HL-60 (cell line): ENCODE measurements around the gene RHEX.

Experiments
- CTCF ChIP-seq: IDR thresholded peaks from one replicate; pipeline ENCODE4 v1.5.1; 2011; ENCODE audit warnings: low read length, control low read depth, inconsistent platforms; ENCODE audit not compliant: insufficient read depth
- GABPA ChIP-seq: IDR thresholded peaks from 2 replicates; pipeline ENCODE4 v1.6.1; 2012; ENCODE audit warnings: low read depth
- REST ChIP-seq: IDR thresholded peaks from 2 replicates; pipeline ENCODE4 v1.6.1; 2012; ENCODE audit warnings: low read depth; ENCODE audit not compliant: insufficient replicate concordance

- no peak for TF ChIP-seq REST
- no peak for TF ChIP-seq CTCF
- no peak for TF ChIP-seq GABPA
Measured at GRCh38 chr1:206135248-206135647, 82.3 kb downstream of the RHEX start.
